RWPE1 (cell line): ENCODE measurements around the gene PLSCR1.
A peak's percentile ranks its signal among the peaks of the same experiment; 100 is the strongest.

ENCODE experiments used
- CTCF ChIA-PET: fragments of 350-600 bp; sonication (Branson Sonifier 250); formaldehyde crosslinking; extraction: SDS; loops from one replicate; lab custom pipeline; 2021; lab: Yijun Ruan, JAX
- POLR2A ChIA-PET: fragments of 400-600 bp; formaldehyde crosslinking; extraction: SDS; loops from one replicate; lab custom pipeline; 2020; ENCODE audit warnings: antibody characterized with exemption; ENCODE audit not compliant: low non-redundant PET; lab: Yijun Ruan, JAX
- DNase-seq: peaks from one replicate; pipeline ENCODE4 v3.0.0; 2012; ENCODE audit warnings: low spot score
- H3K27ac ChIP-seq: fragments of 450-650 bp; 2 replicates; pipeline ENCODE4 v1.5.1; 2017
- TF ChIP-seq, protein P1 (sequence below): fragments of 450-650 bp; conservative IDR thresholded peaks from 2 replicates; pipeline ENCODE4 v1.5.1; 2017; ENCODE audit warnings: low read depth, mild to moderate bottlenecking

The PLSCR1 gene

DNA sequence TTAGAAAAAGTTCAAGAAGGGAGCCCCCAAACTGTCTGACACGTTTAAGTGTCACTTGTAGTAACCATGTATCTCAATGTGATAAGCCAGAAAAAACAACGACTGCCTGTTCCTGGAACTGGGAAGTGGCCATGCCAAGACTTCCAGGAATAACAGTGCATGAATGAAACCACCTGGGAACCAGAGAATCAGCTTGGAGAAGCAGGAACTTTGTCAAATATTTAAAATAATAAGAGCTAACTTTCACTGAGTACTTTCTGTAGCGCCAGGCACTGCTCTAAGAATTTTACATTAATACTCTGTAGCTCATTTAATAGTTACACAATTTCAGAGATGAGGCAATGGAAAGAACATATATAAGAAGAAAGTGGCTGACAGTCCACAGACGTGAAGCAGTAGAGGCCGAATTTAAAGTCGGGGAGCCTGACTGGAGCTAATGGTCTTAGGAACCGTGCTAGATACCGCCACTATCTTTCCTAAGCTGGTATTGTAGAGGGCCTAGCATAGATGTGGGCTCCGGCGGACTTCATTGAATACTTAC, 876 bp downstream of the PLSCR1 start:
- ChIA-PET CTCF (interaction anchor here (1.1 kb wide), 1 partner anchor 98 kb away, joined by 8 read pairs; no protein-coding TSS in a partner anchor), POLR2A (interaction anchor here (0.6 kb wide), 1 partner anchor 35 kb away, joined by 3 read pairs; no protein-coding TSS in a partner anchor)
- TF ChIP-seq, protein P1, sequence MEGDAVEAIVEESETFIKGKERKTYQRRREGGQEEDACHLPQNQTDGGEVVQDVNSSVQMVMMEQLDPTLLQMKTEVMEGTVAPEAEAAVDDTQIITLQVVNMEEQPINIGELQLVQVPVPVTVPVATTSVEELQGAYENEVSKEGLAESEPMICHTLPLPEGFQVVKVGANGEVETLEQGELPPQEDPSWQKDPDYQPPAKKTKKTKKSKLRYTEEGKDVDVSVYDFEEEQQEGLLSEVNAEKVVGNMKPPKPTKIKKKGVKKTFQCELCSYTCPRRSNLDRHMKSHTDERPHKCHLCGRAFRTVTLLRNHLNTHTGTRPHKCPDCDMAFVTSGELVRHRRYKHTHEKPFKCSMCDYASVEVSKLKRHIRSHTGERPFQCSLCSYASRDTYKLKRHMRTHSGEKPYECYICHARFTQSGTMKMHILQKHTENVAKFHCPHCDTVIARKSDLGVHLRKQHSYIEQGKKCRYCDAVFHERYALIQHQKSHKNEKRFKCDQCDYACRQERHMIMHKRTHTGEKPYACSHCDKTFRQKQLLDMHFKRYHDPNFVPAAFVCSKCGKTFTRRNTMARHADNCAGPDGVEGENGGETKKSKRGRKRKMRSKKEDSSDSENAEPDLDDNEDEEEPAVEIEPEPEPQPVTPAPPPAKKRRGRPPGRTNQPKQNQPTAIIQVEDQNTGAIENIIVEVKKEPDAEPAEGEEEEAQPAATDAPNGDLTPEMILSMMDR, result no peak
- DNase-seq, result no peak
- peak overlapping the region; percentile 96 for H3K27ac ChIP-seq

DNA sequence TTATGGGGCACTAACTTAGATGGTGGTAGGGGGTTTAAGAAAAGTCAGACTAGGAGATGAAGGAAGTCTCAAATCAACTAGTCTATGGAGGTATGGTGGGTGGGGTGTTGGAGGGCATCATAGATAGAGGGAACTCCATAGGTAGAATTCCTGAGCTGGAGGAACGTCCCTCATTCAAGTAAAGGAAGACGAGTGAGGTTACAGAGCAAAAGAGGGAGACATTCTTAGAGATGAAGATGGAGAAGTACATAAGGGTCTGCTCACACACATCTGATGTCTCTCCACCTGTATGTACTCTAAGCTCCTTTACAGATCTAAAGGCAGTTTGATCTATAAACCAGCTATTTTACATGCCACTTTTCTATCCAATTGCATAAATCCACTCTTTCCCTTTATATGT, 1.4 kb downstream of the PLSCR1 start:
- no peak overlapping the region for H3K27ac ChIP-seq
- TF ChIP-seq, protein P1, result no peak
- ChIA-PET POLR2A (no interaction called here), CTCF (interaction anchor here (1.1 kb wide), 1 partner anchor 98 kb away, joined by 8 read pairs; no protein-coding TSS in a partner anchor)
- DNase-seq, result no peak

DNA sequence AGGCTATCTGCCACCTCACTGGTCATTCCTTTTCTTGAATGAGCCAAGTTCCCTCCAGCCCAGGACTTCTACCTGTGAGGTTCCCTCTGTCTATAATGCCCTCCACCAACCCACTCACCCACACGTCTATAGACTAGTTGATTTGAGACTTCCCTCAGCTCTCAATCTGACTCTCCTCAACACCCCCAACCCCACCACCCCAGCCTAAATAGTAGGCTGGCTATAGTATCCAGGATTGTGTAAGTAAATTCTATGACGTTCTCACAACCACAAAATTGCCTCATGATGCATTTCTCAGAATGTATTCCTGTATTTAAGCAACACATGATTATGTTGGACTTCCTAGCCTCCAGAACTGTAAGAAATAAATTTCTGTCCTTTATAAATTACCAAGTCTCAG, 2.2 kb downstream of the PLSCR1 start:
- POLR2A ChIA-PET, result no interaction called here
- TF ChIP-seq, protein P1, result no peak
- no peak for DNase-seq
- H3K27ac ChIP-seq, result no peak overlapping the region
- CTCF ChIA-PET, result no interaction called here

DNA sequence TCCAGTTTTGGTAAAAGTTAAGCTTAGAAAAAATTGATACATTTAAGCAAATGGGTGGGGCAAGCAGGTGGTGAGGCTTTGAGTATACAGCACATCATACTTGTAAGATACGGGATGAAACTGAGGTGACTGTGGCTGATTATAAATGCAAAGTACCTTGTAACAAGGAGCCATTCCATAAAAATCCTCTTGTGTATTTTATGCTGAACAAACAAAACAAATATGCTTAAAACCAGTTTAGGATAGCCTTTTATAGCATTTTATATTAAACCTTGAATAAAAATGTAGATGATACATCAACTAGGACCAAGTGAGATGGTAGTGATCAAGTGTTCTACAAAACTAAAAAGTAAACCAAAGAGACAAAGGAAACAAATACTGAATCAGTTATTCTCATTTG, 3.4 kb downstream of the PLSCR1 start:
- CTCF ChIA-PET, result interaction anchor here (0.6 kb wide), 1 partner anchor 278 kb away, joined by 4 read pairs; no protein-coding TSS in a partner anchor
- H3K27ac ChIP-seq, result no peak overlapping the region
- POLR2A ChIA-PET, result no interaction called here
- TF ChIP-seq, protein P1, result no peak
- no peak for DNase-seq

DNA sequence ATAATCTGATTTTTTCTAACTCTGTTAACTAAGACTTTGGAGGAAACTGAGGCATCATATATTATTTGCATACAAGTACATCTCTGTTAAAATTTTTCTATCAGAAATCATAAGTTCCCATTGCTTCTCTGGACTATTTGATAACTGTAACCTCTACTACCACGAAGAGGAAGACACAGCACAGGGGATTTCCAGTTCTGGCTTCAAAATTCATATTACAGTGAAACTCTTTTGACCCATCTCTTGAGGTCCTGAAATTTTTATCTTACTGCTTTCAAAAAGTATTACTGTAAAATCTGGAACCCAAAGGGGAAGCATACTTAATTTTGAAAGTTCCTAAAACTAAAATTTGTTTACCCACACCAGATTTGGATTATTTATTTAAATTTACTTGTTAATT, 4.2 kb downstream of the PLSCR1 start:
- POLR2A ChIA-PET, result no interaction called here
- DNase-seq, result no peak
- TF ChIP-seq, protein P1, result no peak
- H3K27ac ChIP-seq, result no peak overlapping the region
- CTCF ChIA-PET, result interaction anchor here (0.6 to 0.9 kb wide), 3 partner anchors 20 to 436 kb away, joined by 3 to 4 read pairs (median 3); no protein-coding TSS in a partner anchor

DNA sequence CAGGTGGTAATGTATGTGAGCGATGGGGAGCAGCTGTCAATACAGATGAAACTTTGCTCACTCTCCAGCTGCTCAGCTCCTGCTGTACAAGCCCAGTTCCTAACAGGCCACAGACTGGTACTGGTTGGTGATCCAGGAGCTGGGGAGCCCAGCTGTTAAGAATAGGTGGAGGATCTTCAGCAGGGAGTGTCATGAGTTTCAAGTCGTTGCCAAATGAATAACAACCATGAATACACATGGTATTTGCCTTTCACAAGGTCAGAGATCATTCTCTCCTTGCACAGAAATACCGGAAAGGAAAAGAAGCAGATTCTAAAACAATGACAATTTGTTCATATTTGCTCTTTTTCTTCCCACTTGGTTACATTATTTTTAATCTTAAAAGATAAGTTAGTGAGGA, 5.1 kb downstream of the PLSCR1 start:
- CTCF ChIA-PET, result interaction anchor here (0.7 kb wide), 1 partner anchor 21 kb away, joined by 3 read pairs; no protein-coding TSS in a partner anchor
- TF ChIP-seq, protein P1, result no peak
- DNase-seq, result no peak

More for the DNA sequence above, 5.1 kb downstream of the PLSCR1 start:
- no peak overlapping the region for H3K27ac ChIP-seq
- POLR2A ChIA-PET, result interaction anchor here (0.7 kb wide), 1 partner anchor 32 kb away, joined by 4 read pairs; no protein-coding TSS in a partner anchor
